ENCODE results near the gene ARSI.

- TF ChIP-seq ZBTB43 (CRISPR knock-in tag; IDR thresholded peaks at IDR 0.05) (no peak), ELF4 (CRISPR knock-in tag; IDR thresholded peaks at IDR 0.05; ENCODE audit: low read depth) (no peak), FOXJ3 (CRISPR knock-in tag; IDR thresholded peaks at IDR 0.05; ENCODE audit: borderline replicate concordance) (no peak), CTCF (IDR thresholded peaks at IDR 0.05) (no peak), ZNF396 (CRISPR knock-in tag; IDR thresholded peaks at IDR 0.05; ENCODE audit: borderline replicate concordance) (no peak), IRF1 (CRISPR knock-in tag; IDR thresholded peaks at IDR 0.05) (no peak)
These were observed 35.8 kb upstream of the ARSI start for GRCh38 chr5:150338546-150338945.
